OCI-LY1 (cell line): ENCODE data around the gene LRRC2.

ENCODE experiments used
- H2AFZ ChIP-seq: fragments of 200-600 bp; sonication (generic), shearing (Covaris generic); 2 replicates; pipeline ENCODE4 v1.6.0; 2014; ENCODE audit warnings: antibody characterized with exemption, mild to moderate bottlenecking, low read length
- H3F3A ChIP-seq: fragments of 200-600 bp; sonication (generic), shearing (Covaris generic); 2 replicates; pipeline ENCODE4 v1.6.0; 2014; ENCODE audit warnings: mild to moderate bottlenecking, antibody characterized with exemption, low read length, moderate library complexity; ENCODE audit not compliant: insufficient read depth
- H3K27ac ChIP-seq: fragments of 200-600 bp; sonication (generic); 2 replicates; pipeline ENCODE4 v1.5.1; 2014; ENCODE audit warnings: low read length, mixed run types, mild to moderate bottlenecking, low read depth; ENCODE audit not compliant: poor library complexity, severe bottlenecking
- H3K27me3 ChIP-seq: fragments of 200-600 bp; sonication (generic); 2 replicates; pipeline ENCODE4 v1.6.0; 2014; ENCODE audit warnings: antibody characterized with exemption, mild to moderate bottlenecking, low read length, moderate library complexity; ENCODE audit not compliant: insufficient read depth
- H3K36me3 ChIP-seq: fragments of 200-600 bp; sonication (generic); 2 replicates; pipeline ENCODE4 v1.6.1; 2014; ENCODE audit warnings: mild to moderate bottlenecking, antibody characterized with exemption, low read length, moderate library complexity, mixed read lengths; ENCODE audit not compliant: insufficient read depth
- H3K4me1 ChIP-seq: fragments of 200-600 bp; sonication (generic); 2 replicates; pipeline ENCODE4 v1.5.1; 2014; ENCODE audit warnings: mild to moderate bottlenecking, low read length, moderate library complexity; ENCODE audit not compliant: insufficient read depth, severe bottlenecking
- H3K4me2 ChIP-seq: fragments of 200-600 bp; sonication (generic), shearing (Covaris generic); 2 replicates; pipeline ENCODE4 v1.6.1; 2014; ENCODE audit warnings: low read length
- H3K4me3 ChIP-seq: fragments of 200-600 bp; sonication (generic); 2 replicates; pipeline ENCODE4 v1.5.1; 2014; ENCODE audit warnings: low read length, low read depth, mild to moderate bottlenecking, mixed read lengths; ENCODE audit not compliant: poor library complexity, severe bottlenecking
- H3K79me2 ChIP-seq: fragments of 200-600 bp; shearing (Covaris generic); 2 replicates; pipeline ENCODE4 v1.6.1; 2016; ENCODE audit warnings: mixed run types, low read length, mixed read lengths; ENCODE audit not compliant: insufficient read depth
- H3K9ac ChIP-seq: fragments of 200-600 bp; sonication (generic), shearing (Covaris generic); 2 replicates; pipeline ENCODE4 v1.6.1; 2014; ENCODE audit warnings: mild to moderate bottlenecking, low read length, mixed read lengths
- H3K9me2 ChIP-seq: fragments of 200-600 bp; sonication (generic), shearing (Covaris generic); 2 replicates; pipeline ENCODE4 v1.6.1; 2014; ENCODE audit warnings: low read depth, mild to moderate bottlenecking, low read length, mixed read lengths
- H3K9me3 ChIP-seq: fragments of 200-600 bp; shearing (Covaris generic); 2 replicates; pipeline ENCODE4 v1.6.1; 2014; ENCODE audit warnings: low read length, mixed read lengths
- H4K20me1 ChIP-seq: fragments of 200-600 bp; sonication (generic), shearing (Covaris generic); 2 replicates; pipeline ENCODE4 v1.6.0; 2016; ENCODE audit warnings: mild to moderate bottlenecking, low read length; ENCODE audit not compliant: insufficient read depth
- CTCF ChIP-seq: fragments of 200-600 bp; sonication (generic), shearing (Covaris generic); IDR thresholded peaks from 2 replicates; pipeline ENCODE4 v1.5.1; 2017; ENCODE audit warnings: mild to moderate bottlenecking, antibody characterized with exemption, low read length, moderate library complexity, mixed read lengths
- EZH2 ChIP-seq: fragments of 200-600 bp; sonication (generic), shearing (Covaris generic); IDR thresholded peaks from 2 replicates; pipeline ENCODE4 v1.8.0; 2017; ENCODE audit warnings: borderline replicate concordance, mixed run types, mild to moderate bottlenecking, antibody characterized with exemption, low read length, moderate library complexity, mixed read lengths

LRRC2 gene

GRCh38 chr3:46484911-46485778 lies 81.0 kb downstream of the LRRC2 start:
- Histone ChIP-seq H3K79me2 (no peaks in the 10 kb centered on the region), H4K20me1 (no peaks in the 10 kb centered on the region), H3K9ac (no peak overlapping the region), H3K36me3 (no peaks in the 10 kb centered on the region), H3K4me1 (no peaks in the 10 kb centered on the region), H3K27ac (no peak overlapping the region), H3K9me3 (no peaks in the 10 kb centered on the region), H3F3A (no peaks in the 10 kb centered on the region), H2AFZ (no peak overlapping the region), H3K9me2 (no peaks in the 10 kb centered on the region), H3K4me2 (no peak overlapping the region), H3K27me3 (no peaks in the 10 kb centered on the region), H3K4me3 (no peak overlapping the region)
- TF ChIP-seq EZH2 (no peak), CTCF (no peak)

GRCh38 chr3:46484388-46484787 lies 81.7 kb downstream of the LRRC2 start:
- no peaks in the 10 kb centered on the region for H3K36me3 ChIP-seq
- H3K4me1 ChIP-seq = no peaks in the 10 kb centered on the region
- H3K4me3 ChIP-seq = no peak overlapping the region
- H2AFZ ChIP-seq = no peak overlapping the region
- H3F3A ChIP-seq = no peaks in the 10 kb centered on the region
- no peaks in the 10 kb centered on the region for H3K9me3 ChIP-seq
- H4K20me1 ChIP-seq = no peaks in the 10 kb centered on the region
- H3K27ac ChIP-seq = no peak overlapping the region
- no peak for TF ChIP-seq EZH2
- no peaks in the 10 kb centered on the region for H3K9me2 ChIP-seq
- no peak overlapping the region for H3K9ac ChIP-seq
- no peaks in the 10 kb centered on the region for H3K79me2 ChIP-seq
- no peaks in the 10 kb centered on the region for H3K27me3 ChIP-seq
- no peak overlapping the region for H3K4me2 ChIP-seq

- no peak overlapping the region for H3K4me3 ChIP-seq
- TF ChIP-seq EZH2 = no peak
- TF ChIP-seq CTCF = no peak
- no peaks in the 10 kb centered on the region for H3K4me1 ChIP-seq
- H3K9me3 ChIP-seq = no peaks in the 10 kb centered on the region
- H3K27me3 ChIP-seq = no peaks in the 10 kb centered on the region
- H2AFZ ChIP-seq = no peak overlapping the region
- no peaks in the 10 kb centered on the region for H4K20me1 ChIP-seq
- no peak overlapping the region for H3K4me2 ChIP-seq
- no peak overlapping the region for H3K9ac ChIP-seq
- no peaks in the 10 kb centered on the region for H3K79me2 ChIP-seq
- H3K27ac ChIP-seq = no peak overlapping the region
- no peaks in the 10 kb centered on the region for H3K36me3 ChIP-seq
- no peaks in the 10 kb centered on the region for H3K9me2 ChIP-seq
- H3F3A ChIP-seq = no peaks in the 10 kb centered on the region
These were observed 82.3 kb downstream of the LRRC2 start for GRCh38 chr3:46483825-46484224.
